Sigmoid colon (tissue), 7 donors: ENCODE results near the gene SMARCAL1. TPM values are rescaled to one million over a fixed set of nuclear protein-coding genes. Genes with fewer than 3 reads are reported as not detected.

Experiments
- DNase-seq: peaks from one replicate; pipeline ENCODE4 v3.0.0-alpha.2; 2019
- H3K27ac ChIP-seq, 4 donors: fragments of 200-600 bp; sonication (generic); one replicate each; pipeline ENCODE4 v1.5.1; 2016 to 2019; ENCODE audit warnings: mild to moderate bottlenecking in 1 of 4
- H3K27me3 ChIP-seq, 3 donors: fragments of 200-600 bp; sonication (generic); one replicate each; pipeline ENCODE4 v1.5.1; 2019; ENCODE audit warnings: mild to moderate bottlenecking in 1 of 3
- H3K36me3 ChIP-seq, 4 donors: fragments of 200-600 bp; sonication (generic); one replicate each; pipeline ENCODE4 v1.5.1; 2016 to 2019
- H3K4me1 ChIP-seq, 4 donors: fragments of 200-600 bp; sonication (generic); one replicate each; pipeline ENCODE4 v1.5.1; 2017 to 2019
- H3K4me3 ChIP-seq, 4 donors: fragments of 200-600 bp; sonication (generic); one replicate each; pipeline ENCODE4 v1.5.1; 2017 to 2019; ENCODE audit warnings: mild to moderate bottlenecking in 2 of 4, moderate library complexity in 1 of 4
- H3K9me3 ChIP-seq, 4 donors: fragments of 200-600 bp in 3 of 4; sonication (generic) in 3 of 4; one replicate each; pipeline versions ENCODE4 v1.5.1 to v1.6.1; 2013 to 2019
- CTCF ChIP-seq, 4 experiments: fragments of 450-650 bp in 3 of 4; fragments of 200-600 bp in 1 of 4; IDR thresholded peaks; one replicate each; pipeline ENCODE4 v1.5.1; 2016 to 2019; ENCODE audit warnings: antibody characterized with exemption in 4 of 4, mild to moderate bottlenecking in 3 of 4, moderate library complexity in 2 of 4
- EP300 ChIP-seq, 4 donors: sonication (generic); formaldehyde crosslinking; IDR thresholded peaks; one replicate each; pipeline ENCODE4 v1.6.1; 2017; ENCODE audit warnings: antibody characterized with exemption in 4 of 4
- POLR2A ChIP-seq, 2 donors: fragments of 450-650 bp; IDR thresholded peaks; one replicate each; pipeline ENCODE4 v1.6.1; 2016; ENCODE audit warnings: antibody characterized with exemption in 2 of 2, mild to moderate bottlenecking in 2 of 2, moderate library complexity in 2 of 2
- POLR2AphosphoS5 ChIP-seq, 4 donors: sonication (generic); formaldehyde crosslinking; IDR thresholded peaks; one replicate each; pipeline ENCODE4 v1.6.1; 2017; ENCODE audit warnings: antibody characterized with exemption in 4 of 4
- WGBS, 2 donors: extraction: QIAGEN DNeasy Blood & Tissue Kit; methylation state at CpG; one replicate each; pipeline ENCODE4 v1.1.7; 2013; 5-methylcytosine and 5-hydroxymethylcytosine counted together
- intact Hi-C: fragments of 100-400 bp; cut with DNase I; formaldehyde crosslinking; loops from one replicate; pipeline ENCODE4 v1.15.1; 2023
- polyA plus RNA-seq, 3 donors: library from polyadenylated mRNA; stranded (reverse); fragments of 200-250 nt; gene quantifications; one replicate each; pipeline ENCODE4 v1.2.3, GENCODE V29; 2013
- total RNA-seq, 4 donors: library from RNA; depleted of rRNA; stranded (reverse); fragments of >200 nt; gene quantifications; one replicate each; pipeline ENCODE4 v1.1.0, GENCODE V29; 2016
- donor health status: healthy with polysubstance abuse.
- donor health status: Bipolar disorder and iron deficiency.
- donor health status: healthy.

The SMARCAL1 gene
- total and polyA plus RNA-seq, 7 donors: 7.5 to 21.3 (median 12.3) TPM

- Histone ChIP-seq H3K4me3 (no peak overlapping the region), H3K27ac (no peak overlapping the region), H3K4me1 (peaks cover 0 to 18% (median 7%) of the 10 kb centered on the region in 4 donors), H3K36me3 (no peaks in the 10 kb centered on the region), H3K27me3 (no peaks in the 10 kb centered on the region), H3K9me3 (no peaks in the 10 kb centered on the region)
- 84 to 89% methylated on average over 6 of the region's 6 CpGs for WGBS, 2 donors
- TF ChIP-seq EP300 (IDR thresholded peaks at IDR 0.05) (no peak), POLR2AphosphoS5 (IDR thresholded peaks at IDR 0.05) (no peak), CTCF (IDR thresholded peaks at IDR 0.05) (no peak)
- intact Hi-C loops: no loop called here
- no peak for DNase-seq
Measured at GRCh38 chr2:216492597-216493333, 80.5 kb downstream of the SMARCAL1 start.

- intact Hi-C loops: no loop called here
- Histone ChIP-seq H3K27me3 (no peaks in the 10 kb centered on the region), H3K4me3 (no peak overlapping the region), H3K27ac (no peak overlapping the region), H3K4me1 (peaks cover 0 to 23% (median 11%) of the 10 kb centered on the region in 4 donors), H3K9me3 (no peaks in the 10 kb centered on the region), H3K36me3 (no peaks in the 10 kb centered on the region)
- WGBS, 2 donors: 96 to 100% methylated on average over 1 of the region's 1 CpG
- no peak for DNase-seq
- TF ChIP-seq POLR2A (IDR thresholded peaks at IDR 0.05): no peak
- no peak for TF ChIP-seq EP300 (IDR thresholded peaks at IDR 0.05)
- no peak for TF ChIP-seq POLR2AphosphoS5 (IDR thresholded peaks at IDR 0.05)
- TF ChIP-seq CTCF (IDR thresholded peaks at IDR 0.05): no peak
Measured at GRCh38 chr2:216493334-216493685, 81.0 kb downstream of the SMARCAL1 start.

GRCh38 chr2:216495656-216496055, 83.4 kb downstream of the SMARCAL1 start:
- 59 to 78% methylated on average over 2 of the region's 2 CpGs for WGBS, 2 donors
- no peak for DNase-seq
- Histone ChIP-seq H3K27ac (no peak overlapping the region), H3K27me3 (no peaks in the 10 kb centered on the region), H3K4me3 (no peak overlapping the region), H3K9me3 (no peaks in the 10 kb centered on the region), H3K4me1 (peaks cover 0 to 40% (median 26%) of the 10 kb centered on the region in 4 donors), H3K36me3 (peaks cover 0 to 12% (median 9%) of the 10 kb centered on the region in 4 donors)
- TF ChIP-seq CTCF (IDR thresholded peaks at IDR 0.05) (no peak), POLR2AphosphoS5 (IDR thresholded peaks at IDR 0.05) (no peak), POLR2A (IDR thresholded peaks at IDR 0.05) (no peak), EP300 (IDR thresholded peaks at IDR 0.05) (no peak)
- intact Hi-C loops: no loop called here

GRCh38 chr2:216497382-216498069, 85.2 kb downstream of the SMARCAL1 start:
- DNase-seq: no peak
- TF ChIP-seq POLR2AphosphoS5 (IDR thresholded peaks at IDR 0.05): no peak
- no peak for TF ChIP-seq EP300 (IDR thresholded peaks at IDR 0.05)
- TF ChIP-seq POLR2A (IDR thresholded peaks at IDR 0.05): no peak
- no peak for TF ChIP-seq CTCF (IDR thresholded peaks at IDR 0.05)
- H3K36me3 ChIP-seq: peaks cover 8 to 31% (median 25%) of the 10 kb centered on the region in 4 donors
- H3K4me3 ChIP-seq: peak overlapping the region in 3 of 4 donors; percentile 61 to 83 (median 72)
- peak overlapping the region; percentile 82 to 88 (median 86) for H3K27ac ChIP-seq
- H3K9me3 ChIP-seq: no peaks in the 10 kb centered on the region
- H3K4me1 ChIP-seq: peaks cover 0 to 56% (median 31%) of the 10 kb centered on the region in 4 donors
- WGBS, 2 donors: 90 to 92% methylated on average over 6 of the region's 6 CpGs
- no peaks in the 10 kb centered on the region for H3K27me3 ChIP-seq
- intact Hi-C loops: no loop called here
